HG03159 (cell line): Measurements from ENCODE around the gene ZFR2.
"Not testable (repeated sequence)": the region's sequence is repeated elsewhere in the genome, so short reads cannot be mapped to it uniquely, and the experiment has no call there.

Experiments used
- ATAC-seq: cut with Tn5 transposase; IDR thresholded peaks from one replicate; pipeline ENCODE4 v1.9.1; 2021; ENCODE audit warnings: mild to moderate bottlenecking, moderate library complexity; ENCODE audit not compliant: unreplicated experiment

The ZFR2 gene

DNA sequence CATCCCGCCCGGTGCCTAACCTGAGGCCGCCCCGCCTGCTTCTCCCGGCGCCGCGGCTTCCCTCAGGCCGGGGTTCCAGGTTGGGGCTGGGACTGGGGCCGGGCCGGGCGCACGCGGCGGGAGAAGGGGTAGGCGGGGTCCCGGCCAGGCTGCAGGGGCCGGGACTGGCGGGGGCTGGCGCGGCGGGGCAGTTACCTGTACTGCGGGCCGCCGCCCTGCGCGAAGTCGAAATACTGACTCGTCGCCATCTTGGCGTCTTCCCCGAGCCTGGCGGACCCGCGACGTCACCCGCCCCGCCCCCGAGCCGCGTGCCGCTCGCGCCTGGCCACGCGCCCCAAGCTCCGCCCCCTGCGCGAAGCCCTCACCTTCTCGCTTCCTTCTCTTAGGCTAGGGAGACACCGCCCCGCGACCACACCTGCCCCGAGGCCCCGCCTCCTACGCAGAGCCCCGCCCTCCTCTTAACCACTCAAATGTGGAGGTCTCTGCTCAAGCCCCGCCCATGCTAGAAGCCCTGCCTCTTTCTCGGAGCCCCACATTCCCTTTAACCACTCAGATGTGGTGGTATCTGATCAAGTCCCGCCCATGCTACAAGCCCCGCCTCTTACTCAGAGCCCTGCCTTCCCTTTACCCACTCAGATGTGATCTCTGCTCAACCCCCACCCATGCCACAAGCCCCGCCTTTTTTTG lies at the start of gene ZFR2:
Gene ZFR2 (minus strand): TSS at position 269 of the 687 bp plus-strand sequence. CDS start 21 bp downstream, at position 248.
- no peak for ATAC-seq

DNA sequence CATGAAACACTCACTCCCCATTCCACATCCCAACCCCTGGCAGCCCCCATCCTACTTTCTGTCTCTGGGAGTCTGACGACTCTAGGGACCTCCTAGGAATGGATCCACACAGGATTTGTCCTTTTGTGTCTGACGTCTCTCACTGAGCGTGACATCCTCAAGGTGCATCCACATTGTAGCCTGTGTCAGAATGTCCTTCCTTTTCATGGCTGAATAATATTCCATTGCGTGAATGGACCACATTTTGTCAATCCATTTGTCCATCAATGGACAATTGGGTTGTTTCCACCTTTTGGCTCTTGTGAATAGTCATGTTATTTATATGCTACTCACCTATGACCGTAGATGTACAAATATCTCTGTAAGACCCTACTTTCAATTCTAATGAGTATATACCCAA lies 47.2 kb upstream of the ZFR2 start:
- no peak for ATAC-seq

DNA sequence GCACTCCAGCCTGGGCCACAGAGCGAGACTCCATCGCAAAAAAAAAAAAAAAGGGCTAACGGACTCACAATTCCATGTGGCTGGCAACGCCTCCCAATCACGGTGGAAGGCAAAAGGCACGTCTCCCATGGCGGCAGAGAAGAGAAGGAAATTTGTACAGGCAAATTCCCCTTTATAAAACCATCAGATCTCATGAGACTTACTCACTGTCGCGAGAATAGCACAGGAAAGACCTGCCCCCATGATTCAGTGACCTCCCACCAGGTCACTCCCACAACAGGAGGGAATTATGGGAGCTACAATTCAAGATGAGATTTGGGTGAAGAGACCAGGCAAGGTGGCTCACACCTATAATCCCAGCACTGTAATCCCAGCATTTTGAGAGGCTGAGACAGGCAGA lies 45.4 kb upstream of the ZFR2 start:
- ATAC-seq, result no peak

DNA sequence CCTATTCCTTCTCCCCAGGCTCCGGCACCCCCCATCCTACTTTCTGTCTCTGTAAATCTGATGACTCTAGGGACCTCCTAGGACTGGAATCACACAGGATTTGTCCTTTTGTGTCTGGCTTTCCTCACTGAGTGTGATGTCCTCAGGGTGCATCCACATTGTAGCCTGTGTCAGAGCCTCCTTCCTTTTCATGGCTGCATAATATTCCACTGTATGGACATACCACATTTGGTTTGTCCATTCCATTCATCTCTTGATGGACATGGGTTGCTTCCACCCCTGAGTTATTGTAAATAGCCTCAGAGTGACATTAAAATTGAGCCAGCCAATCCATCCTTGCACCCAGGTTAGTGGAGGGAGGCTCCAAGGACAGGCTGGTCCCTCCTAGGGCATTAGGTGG lies 41.3 kb upstream of the ZFR2 start:
- no peak for ATAC-seq

DNA sequence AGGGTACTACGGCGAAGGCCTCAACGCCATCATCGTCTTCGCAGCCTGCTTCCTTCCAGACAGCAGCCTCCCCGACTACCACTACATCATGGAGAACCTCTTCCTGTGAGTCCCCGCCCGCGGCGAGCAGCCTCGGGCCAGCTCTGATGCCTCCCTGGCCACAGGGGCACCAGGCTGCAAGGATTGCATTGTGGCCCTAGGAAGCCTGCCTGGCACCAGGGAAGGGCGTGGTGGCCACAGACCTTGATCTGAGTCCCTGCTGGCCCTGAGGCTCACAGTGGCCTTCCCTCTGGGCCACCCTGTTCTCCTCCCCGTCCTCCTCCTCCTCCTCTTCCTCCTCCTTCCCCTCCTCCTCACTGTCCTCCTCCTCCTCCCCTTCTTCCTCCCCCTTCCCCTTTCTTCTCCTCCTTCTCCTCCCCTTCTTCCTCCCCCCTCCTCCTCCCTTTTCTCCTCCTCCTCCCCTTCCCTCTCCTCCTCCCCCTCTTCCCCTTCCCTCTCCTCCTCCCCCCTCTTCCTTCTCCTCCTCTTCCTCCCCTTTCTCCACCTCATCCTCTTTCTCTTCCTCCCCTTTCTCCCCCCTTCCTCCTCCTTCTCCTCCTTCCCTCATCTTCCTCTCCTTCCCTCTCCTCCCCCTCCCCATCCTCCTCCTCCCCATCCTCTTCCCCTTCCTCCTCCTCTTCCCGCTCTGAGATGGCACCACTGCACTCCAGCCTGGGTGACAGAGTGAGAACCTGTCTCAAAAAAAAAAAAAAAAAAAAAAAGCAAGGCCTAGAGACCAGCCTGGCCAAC lies 39.6 kb upstream of the ZFR2 start:
- ATAC-seq, result no peak

DNA sequence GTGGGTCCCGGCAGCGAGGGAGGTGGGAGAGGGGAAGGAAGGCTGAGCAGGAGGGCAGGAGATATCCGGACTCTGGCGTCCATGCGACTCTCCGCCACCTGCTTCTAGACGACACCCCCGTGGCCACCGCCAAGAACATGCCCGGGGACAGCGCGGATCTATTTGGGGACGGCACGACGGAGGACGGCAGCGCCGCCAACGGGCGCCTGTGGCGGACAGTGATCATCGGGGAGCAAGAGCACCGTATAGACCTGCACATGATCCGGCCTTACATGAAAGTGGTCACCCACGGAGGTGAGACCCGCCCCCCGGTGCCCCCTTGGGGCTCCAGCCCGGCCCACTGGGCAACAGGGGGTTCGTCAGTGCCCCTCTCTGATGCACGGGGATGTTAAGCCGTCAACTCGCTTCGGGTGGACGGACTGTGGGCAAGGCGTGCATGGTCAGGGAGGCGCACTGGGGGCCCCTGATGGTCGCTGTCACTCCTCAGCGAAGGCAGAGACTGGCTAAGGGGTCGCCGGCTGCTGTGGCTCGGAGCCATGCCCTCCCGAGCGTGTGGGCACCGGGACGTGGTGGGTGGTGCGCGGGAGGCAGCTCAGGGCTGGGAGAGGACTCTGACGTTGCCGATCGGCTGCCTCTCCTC lies 38.9 kb upstream of the ZFR2 start:
- ATAC-seq, result no peak

DNA sequence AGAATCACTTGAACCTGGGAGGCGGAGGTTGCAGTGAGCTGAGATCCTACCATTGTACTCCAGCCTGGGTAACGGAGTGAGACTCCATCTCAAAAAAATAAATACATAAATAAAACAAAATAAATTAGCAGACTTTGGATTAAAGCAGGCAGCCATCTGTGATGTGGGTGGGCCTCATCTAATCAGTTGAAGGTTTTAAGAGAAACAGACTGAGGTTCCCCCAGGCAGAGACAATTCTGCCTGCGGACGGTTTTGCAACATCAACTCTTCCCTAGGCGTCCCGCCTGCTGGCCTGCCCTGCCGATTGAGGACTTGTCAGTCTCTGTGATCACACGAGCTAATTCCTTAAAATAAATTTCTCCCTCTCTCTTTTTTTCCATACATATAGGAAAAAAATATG lies 35.4 kb upstream of the ZFR2 start:
- ATAC-seq, result no peak

DNA sequence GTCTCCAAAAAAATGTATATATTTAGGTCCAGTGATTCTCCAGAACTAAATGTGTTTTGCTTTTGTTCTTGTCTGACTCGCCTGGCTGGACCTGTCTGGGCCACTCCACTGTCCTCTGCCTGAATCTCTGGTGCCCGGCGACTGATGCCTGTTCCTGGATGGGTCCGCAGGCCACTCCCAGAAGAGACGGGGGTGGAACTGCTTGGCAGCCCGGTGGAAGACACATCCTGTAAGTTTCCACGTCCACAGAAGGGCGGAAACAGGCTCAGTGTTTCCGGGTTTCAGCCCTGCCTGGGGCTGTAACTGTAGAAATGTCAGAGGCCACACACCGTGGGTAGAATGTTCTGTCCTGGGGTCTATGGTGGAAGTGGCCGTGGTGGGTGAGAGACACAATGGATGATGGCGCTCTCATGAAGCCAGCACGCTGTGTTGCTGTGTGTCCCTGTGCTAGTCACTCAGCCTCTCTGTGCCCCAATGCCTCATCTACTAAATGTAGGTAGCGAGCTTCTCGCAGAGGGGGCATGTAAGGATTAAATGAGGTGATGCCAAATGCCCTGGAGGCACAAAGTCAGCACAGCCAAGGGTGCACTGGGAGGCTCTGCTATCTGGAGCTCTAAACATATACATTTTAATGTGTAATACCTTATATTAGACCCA lies 33.6 kb upstream of the ZFR2 start:
- no peak for ATAC-seq

DNA sequence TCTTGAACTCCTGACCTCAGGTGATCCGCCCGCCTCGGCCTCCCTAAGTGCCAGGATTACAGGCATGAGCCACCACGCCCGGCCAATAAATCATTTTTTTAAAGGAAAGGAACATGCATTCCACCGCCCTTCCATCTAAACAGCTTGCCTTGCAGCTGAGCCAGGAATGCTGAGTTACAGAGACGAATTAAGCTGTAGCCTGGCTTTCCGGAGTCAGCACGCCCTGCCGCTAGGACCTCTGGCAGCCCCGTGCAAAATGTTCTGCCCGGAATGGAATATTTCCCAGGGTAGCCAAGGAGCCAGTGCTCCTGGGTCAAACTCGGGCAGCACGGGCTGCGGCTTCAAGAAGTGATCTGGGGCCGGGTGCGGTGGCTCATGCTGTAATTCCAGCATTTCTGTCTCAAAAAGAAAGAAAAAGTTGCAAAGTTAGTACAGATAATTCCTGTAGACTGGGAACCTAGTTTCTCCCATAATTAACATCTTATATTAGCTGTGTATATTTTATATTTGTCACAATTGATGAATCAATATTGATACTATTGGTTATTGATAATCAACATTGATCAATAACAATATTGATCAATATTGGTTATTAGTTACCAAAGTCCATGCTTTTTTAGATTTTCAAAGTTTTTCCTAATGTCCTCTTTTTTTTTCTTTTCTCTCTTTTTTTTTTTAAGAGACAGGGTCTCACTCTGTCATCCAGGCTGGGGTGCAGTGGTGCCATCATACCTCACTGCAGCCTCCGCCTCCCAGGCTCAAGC lies 30.9 kb upstream of the ZFR2 start:
- ATAC-seq, result no peak

DNA sequence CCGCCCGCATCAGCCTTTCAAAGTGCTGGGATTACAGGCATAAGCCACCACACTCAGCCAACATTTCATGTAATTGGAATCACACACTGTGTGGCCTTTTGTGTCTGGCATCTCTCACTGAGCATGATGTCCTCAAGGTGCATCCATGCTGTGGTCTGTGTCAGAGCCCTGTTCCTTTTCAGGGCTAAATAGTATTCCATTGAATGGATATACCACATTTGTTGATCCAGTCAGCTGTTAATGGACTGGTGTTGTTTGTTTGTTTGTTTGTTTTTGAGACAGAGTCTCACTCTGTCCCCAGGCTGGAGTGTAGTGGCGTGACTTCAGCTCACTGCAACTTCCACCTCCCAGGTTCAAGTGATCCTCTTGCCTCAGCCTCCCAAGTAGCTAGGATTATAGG lies 29.6 kb upstream of the ZFR2 start:
- ATAC-seq, result no peak

DNA sequence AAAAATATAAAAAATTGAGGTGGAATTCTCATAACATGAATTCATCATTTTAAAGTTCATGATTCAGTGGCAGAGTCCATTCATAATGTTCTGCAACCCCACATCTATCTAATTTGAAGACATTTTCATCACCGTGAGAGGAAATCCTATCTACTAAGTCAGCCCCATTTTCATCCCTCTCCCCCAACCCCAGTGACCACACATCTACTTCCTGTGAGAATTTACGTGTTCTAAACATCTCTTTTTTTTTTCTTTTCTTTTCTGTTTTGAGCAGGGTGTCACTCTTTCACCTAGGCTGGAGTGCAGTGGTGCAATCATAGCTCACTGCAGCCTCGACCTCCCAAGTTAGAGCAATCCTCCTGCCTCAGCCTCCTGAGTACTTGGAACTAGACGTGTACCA lies 29.1 kb upstream of the ZFR2 start:
- ATAC-seq, result no peak

DNA sequence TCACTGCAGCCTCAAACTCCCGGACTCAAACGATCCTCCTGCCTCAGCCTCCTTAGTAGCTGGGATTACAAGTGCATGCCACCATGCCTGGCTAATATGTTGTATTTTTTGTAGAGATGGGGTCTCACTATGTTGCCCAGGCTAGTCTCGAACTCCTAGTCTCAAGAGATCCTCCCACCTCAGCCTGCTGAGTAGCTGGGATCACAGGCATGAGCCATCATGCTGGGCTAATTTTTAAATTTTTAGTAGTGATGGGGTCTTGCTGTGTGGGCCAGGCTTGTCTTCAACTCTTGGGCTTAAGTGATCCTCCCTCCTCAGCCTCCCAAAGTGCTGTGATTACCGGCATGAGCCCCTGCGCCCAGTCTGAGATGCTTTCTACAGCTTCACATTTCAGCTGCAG lies 26.9 kb upstream of the ZFR2 start:
- ATAC-seq, result no peak

DNA sequence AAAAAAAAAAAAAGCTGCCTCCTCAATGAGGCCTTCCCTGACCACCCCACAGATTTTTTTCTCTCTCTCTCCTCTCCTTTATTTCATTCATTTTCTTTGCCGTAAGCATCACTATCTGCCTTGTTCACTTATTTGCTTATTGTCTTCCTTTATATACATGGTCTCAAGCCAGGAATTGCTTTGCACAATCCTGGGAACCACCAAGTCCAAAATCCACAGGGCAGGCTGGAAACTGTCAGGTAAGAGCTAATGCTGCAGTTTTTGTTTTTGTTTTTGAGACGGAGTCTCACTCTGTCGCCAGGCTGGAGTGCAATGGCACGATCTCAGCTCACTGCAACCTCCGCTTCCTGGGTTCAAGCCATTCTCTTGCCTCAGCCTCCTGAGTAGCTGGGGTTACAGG lies 26.1 kb upstream of the ZFR2 start:
- ATAC-seq, result not testable (repeated sequence)

DNA sequence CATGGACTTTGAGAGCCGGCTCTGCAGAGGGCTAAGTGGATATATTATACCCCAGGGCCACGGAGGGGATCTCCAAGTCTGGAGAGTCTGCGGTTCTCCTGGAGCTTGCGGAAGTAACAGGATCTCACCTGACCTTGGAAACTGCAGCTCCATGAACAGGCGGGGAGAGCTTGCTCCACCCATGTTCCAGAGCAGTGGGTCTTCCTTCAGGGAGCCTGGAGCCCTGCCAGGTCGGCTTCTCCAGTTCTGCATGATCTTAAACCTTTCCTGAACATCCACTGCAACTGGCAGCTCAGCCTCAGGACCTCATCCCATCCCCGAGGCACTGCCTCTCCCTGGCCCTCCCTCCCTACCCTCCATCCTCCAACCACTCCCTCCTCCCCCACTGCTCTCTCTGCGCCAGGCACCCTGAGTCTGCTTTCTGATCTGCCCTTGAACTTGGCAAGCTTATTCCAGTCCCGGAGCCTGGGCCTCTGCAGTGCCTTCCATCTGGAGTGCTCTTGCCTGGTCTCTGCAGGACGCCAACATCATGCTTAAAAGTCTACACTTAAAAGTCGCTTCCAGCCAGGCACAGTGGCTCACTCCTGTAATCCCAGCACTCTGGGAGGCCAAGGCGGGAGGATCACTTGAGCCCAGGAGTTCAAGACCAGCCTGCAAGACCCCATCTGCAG lies 24.8 kb upstream of the ZFR2 start:
- ATAC-seq, result no peak

DNA sequence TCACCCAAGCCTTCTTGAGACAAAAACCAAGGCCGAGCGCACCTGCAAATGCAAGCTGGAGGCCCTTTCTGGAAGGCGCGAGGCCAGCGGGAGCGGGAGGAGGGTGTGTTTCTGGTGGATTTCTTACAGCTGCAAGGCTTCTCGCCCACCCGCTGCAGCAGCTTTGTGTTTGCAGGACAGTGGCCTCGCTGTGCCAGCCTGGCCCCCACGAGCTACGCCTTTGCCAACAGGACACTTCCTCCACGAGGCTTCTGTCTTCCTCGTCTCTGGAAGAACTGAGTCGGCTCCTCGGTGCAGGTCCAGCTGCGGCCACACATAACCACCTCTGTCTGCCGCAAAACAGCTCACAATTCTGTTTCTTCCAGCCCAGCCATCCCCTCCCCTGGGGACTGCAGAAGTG lies 21.8 kb upstream of the ZFR2 start:
- ATAC-seq, result no peak

DNA sequence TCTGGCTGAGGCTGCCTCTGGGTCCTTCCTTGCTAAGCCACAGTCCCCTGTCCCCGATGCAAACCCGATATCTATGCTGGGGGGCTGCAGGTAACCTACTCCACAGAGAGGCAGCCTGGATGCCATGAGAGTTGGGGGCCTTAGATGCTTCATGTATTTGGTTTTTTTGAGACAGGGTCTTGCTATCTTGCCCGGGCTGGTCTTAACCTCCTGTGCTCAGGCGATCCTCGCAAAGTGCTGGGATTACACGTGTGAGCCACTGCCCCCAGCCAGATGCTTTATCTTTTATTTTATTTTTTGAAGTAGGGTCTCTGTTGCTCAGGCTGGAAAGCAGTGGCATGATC lies 13.2 kb upstream of the ZFR2 start:
- no peak for ATAC-seq

DNA sequence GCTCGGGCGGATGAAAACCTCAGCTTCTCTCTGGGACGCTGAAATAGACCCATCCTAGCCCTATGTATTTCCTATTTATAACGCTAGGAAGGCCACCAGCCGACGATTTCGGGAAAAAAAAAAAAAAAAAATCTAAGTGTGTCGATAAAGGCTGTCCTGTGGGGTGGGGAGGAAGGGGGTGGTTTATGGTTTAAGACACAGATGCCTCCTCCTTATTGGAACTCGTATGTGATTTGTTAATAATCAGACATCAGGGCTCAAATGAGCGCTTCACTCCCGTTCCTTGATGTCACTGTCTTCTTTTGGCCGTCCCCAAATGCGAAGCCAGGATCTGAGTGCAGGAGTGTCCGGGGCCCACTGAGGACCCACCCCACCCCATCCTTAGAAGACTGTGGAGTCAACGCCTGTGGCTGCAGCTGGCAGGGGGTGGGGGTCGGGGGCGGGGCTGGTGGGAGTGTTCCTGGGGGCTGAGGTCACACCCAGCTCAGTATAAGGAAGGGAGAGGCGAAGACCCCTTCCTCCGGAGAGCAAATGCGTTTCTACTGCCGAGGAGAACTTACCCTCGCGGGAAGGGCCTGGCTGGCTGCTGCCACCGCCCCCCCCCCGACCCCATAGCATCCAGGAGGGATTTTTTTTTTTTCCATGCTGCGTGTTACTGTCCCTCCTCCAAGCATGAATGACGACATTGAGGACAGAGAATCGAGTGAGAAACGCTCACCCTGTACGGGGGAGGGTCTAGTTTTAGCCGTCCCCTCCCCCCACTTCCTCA lies 12.6 kb upstream of the ZFR2 start:
- no peak for ATAC-seq

DNA sequence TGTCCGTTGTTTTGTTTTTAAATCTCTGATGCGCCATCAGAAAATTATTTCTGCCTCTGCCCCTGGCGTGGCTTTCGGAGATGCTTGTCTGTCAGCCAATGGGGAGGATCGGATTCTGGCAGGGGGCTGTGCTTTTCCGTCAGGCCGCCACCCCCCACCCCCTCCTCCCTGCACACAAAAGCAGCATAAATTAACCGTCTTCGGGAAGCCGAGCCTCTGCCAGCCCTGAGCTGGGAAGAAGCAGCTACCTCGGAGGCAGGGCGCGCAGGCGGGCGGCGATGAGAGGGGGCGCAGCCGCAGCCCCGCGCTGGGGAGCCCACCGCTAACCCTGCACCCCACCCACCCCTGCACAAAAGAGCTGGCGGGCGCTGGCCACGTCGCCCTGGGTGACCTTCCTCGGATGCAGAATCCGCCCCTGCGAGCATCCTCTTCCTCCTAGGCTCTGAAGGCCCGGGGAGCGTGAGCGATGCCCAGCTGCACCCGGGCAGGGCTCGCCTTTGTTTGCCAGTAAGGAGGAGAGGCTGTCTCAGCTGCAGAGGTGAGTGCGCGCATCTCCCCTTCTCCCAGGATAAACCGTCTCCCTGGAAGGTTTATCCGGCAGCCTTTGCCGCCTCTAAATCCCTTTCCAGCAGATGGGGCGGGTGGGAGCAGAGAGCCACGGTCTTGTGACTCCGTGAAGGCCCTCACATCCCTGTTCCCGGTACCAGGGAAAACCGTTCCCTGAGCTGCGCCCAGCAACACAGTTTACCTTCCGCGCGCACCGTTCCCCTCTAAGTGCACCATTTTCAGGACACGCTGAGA lies 11.8 kb upstream of the ZFR2 start, which contains the start of gene ATCAY:
Gene ATCAY (plus strand): TSS at position 215 of the 801 bp plus-strand sequence. CDS start 5,083 bp downstream, outside the sequence.
- no peak for ATAC-seq

DNA sequence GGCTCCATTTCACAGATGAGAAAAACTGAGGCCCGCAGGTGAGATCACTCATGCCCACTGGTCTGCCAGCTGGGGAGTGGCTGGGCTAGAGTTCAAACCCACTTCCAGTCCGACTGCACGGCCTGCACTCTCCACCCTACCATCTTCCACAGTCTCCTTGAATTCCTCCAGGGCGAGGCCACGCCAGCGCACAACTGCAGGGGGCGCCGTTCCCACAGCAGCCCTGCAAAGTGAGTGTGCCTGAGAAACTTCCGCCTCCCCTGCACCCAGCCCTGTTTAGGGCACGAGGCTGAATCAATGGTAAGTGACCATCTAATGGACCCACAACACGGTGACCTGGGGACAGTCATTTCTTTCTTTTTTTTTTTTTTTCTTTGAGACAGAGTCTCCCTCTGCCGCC lies 10.8 kb upstream of the ZFR2 start:
- ATAC-seq, result no peak
